Fibroblast of skin of scalp (primary cell): ENCODE results near the gene UBE2O.

ENCODE experiments used
- DNase-seq: peaks from one replicate; pipeline ENCODE4 v3.0.0-alpha.2; 2013

Gene UBE2O

DNA sequence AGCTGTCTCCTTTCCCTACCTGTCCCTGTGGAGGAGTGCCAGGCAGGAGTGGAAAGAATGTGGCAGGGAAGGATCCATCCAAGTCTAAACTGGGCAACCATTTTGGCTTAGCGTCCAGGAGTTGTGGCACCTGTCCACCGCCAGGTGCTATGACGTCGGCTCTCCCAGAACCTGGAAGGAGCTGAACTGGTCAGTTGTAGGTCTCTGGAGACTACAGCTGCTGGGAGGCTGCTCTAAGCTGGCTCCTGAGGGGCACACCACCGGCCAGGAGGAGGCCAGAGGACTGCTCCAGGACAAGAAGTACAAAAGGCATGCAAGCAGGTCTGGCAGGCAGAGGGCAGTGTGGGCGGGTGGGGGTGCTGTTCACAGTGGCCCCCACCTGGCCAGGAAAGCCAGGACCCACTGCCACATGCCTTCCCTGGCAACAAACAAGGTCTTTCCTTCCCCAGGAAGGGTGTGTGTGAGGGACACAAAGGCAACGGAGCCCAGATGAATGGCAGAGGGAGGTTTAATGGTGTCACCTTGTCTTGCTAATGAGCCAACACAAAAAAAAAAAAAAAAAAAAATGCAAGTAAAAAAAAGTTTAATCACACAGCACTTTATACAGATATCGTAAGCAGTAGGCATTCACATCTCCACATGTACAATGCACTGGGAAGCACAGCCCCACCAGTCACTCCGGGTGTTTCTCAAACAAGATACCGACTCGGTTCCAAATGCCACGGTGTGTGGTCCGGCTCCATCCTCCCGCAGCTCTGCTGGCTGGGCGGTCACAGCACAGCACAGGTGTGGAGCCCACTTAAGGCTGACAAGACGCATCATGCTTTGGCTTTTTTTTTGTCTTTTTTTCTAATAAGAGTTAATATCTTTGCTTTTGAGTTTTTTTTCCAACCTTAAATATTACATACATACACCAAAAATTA, 63.7 kb downstream of the UBE2O start:
- no peak for DNase-seq

DNA sequence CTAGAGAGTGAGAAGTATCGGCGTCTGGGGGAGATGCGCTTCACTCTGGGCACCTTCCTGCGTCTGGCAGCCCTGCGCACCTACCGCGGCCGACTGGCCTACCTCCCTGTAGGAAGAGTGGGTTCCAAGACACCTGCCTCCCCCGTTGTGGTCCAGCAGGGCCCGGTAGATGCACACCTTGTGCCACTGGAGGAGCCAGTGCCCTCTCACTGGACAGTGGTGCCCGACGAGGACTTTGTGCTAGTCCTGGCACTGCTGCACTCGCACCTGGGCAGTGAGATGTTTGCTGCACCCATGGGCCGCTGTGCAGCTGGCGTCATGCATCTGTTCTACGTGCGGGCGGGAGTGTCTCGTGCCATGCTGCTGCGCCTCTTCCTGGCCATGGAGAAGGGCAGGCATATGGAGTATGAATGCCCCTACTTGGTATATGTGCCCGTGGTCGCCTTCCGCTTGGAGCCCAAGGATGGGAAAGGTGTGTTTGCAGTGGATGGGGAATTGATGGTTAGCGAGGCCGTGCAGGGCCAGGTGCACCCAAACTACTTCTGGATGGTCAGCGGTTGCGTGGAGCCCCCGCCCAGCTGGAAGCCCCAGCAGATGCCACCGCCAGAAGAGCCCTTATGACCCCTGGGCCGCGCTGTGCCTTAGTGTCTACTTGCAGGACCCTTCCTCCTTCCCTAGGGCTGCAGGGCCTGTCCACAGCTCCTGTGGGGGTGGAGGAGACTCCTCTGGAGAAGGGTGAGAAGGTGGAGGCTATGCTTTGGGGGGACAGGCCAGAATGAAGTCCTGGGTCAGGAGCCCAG, 65.8 kb downstream of the UBE2O start:
- no peak for DNase-seq

DNA sequence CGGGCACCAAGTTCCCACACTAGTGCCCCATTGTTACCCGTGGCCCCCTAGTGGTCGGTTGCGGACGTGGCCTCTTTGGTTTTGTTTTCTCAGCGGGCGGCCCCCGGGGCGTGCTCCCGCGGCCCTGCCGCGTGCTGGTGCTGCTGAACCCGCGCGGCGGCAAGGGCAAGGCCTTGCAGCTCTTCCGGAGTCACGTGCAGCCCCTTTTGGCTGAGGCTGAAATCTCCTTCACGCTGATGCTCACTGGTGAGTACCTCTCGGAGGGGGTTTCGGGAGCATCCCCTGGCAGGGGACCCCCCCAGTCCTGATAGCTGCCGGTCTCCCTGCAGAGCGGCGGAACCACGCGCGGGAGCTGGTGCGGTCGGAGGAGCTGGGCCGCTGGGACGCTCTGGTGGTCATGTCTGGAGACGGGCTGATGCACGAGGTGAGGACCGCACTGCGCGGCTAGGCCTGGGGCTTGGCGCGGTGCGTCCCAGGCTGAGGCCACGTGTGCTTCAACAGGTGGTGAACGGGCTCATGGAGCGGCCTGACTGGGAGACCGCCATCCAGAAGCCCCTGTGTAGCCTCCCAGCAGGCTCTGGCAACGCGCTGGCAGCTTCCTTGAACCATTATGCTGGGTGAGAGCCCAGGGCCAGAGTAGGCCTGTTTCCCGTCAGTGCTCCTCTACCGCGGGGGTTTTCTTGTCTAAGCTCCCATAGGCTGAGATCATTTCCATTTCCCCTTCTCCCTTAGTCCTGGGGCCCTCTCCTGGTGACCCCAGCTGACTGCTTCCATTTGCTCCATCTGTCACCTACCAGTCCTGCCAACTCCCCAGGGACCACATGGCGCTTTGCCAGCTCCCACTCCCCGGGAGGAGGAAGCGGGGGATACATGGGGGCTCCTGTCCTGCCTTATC, 66.8 kb downstream of the UBE2O start:
- peak; percentile 85 for DNase-seq

DNA sequence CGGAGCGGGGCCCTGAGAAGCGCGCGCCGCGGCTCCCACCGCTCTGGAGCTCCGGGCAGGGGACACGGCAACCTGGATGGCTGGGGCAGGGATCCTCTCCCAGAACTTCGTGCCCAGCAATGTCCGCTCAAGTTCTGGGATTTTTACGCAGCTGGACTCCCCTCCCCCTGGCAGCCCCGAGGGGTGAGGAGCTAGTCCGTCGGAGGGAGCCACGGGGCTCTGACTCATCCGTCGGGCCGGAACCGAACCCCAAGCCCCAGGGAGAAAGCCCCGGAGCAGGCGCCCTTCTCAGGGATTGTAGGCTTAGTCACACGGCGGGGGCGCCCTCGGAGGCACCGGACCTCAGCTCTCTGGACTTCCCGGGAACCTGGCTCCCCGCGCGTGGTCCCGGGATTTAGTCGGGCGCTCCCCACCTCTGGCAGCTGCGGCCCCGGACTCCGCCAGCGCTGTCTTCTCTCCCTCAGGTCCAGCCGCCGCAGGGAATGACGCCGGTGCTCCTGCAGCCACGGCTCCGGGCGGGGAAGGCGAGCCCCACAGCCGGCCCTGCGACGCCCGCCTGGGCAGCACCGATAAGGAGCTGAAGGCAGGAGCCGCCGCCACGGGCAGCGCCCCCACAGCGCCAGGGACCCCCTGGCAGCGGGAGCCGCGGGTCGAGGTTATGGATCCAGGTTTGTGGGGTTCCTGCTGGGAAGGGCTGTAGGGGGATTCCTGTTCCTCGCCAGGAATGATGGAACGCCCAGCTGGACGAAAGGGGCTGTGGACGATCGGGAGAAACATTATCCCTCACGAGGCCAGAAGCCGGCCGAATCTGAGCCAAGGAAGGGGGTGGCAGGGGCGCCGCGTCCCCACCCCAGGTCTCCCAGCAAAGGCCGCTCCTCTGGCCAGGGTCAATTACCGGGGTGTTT, 67.7 kb downstream of the UBE2O start:
- peak; percentile 66 for DNase-seq

DNA sequence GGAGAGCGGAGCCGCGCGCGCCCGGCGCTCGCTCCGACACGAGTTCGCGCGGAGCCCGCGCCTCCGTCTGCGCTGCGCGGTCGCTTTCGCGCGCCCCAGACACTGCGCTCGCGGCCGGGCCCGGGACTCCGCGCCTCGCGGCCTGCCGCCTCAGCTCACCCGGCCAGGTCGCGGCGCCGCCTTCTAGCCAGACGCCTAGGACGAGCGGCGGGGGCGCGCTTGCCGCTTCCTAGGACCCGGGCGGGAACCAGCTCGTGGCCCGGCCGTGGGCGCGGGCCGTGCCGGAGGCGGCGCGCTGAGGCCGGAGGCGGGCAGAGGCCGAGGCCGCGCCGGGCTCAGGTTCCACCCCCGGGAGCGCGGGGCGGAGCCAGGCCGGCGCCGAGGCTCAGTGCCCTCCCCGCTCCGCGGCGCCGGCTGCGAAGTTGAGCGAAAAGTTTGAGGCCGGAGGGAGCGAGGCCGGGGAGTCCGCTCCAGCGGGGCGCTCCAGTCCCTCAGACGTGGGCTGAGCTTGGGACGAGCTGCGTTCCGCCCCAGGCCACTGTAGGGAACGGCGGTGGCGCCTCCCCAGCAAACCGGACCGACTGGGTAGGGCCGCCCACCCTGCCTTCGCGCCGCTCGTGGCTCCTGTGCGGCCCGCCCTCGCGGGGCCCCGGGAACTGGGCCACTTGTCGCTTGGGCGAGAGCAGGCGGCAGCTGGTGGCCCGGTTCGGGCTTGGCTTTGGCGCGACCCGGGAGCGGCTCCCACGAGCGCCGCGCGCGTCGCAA, 68.5 kb downstream of the UBE2O start, which contains the start of gene SPHK1:
SPHK1 (plus strand) TSS at position 388 of the 765 bp plus-strand sequence. CDS start 1,036 bp downstream, outside the sequence.
- peak; percentile 92 for DNase-seq

DNA sequence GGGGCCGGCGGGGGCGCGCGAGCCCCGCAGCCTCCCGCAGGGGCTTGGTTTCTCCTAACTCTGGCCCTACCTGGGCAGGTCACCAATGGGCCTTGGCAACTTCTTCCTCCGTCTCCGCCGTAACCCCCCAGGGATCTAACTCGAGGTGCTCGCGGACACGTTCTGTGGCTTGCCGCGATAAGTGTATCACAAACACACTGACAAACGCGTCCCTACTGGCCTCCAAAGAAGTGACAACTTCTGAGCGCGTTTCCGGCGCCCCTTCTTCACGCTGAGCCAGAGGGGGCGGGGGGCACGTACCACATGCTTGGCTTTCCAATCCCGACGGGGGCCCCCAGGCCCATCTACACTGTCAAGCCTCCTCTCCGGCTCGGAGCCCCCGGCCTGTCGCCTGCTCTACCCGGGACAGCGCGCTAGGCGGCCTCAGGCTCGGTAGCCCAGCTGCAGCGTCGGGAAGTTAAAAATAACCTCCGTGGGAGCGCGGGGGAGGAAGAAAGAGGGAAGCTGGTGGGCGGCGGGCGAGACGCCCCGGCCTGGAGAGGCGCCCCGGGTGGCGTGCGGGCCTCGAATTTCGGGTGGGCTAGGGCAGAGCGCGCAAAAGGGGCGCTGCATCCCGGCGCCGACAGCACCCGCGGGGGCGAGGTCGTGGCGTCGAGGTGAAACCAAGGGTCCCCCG, 69.3 kb downstream of the UBE2O start:
- DNase-seq = peak; percentile 69

DNA sequence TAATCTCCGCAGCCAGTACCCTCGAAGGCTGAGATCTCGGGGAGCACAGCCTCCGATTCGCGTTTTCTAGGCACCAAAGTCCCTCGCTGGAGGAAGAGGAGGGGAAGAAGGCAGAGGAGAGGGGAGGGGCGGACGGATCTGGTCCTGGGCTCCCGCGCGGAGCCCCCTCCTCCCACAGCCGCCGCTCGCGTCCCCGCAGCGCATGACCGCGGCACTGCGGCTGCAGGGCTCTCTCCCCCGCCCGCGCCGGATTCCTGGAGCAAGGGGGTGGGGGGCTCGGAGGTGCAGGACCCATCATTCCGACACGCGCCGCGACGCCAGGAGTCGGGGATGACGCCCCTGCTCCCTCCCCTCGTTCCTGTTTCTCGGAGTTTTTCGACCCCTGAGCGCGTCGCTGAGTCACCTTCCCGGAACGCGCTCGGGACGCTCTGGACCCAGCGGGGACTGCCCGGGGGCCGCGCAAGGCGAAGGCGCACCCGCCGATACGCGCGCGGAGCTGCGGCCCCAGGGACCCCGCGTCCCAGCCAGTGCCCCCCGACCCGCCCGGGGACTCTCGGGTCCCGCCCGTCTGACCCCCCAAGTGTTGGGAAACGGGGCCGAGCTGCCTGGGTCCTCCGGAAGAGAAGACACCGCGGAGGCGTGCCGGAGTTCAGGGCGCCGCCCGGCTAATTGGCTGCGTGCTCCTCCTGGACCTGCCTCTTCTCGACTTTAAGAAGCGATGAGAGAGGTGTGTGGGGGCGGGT, 70.0 kb downstream of the UBE2O start:
- DNase-seq = peak; percentile 88

DNA sequence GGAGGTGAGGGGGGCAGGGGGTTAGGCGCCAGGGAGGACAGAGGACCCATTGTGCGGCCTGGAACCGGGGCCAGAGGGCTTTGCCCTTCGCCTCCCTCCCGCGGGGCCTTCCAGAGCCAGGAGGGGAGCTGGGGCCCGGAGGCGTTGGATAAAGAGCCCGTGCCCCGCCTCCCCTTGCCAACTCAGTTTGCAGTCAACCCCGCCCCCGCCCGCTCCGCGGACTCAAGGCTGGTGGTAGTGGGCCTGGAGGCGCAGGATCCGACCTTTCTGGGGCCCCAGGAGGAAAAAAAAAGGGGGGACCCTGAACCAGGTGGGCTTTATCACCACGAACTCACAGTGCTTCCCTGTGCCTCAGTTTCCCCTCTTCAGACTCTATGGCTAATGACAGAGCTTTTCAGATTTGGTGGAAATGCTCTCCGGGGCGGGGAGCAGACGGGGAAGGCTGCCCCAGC, 70.6 kb downstream of the UBE2O start:
- DNase-seq = peak; percentile 70

DNA sequence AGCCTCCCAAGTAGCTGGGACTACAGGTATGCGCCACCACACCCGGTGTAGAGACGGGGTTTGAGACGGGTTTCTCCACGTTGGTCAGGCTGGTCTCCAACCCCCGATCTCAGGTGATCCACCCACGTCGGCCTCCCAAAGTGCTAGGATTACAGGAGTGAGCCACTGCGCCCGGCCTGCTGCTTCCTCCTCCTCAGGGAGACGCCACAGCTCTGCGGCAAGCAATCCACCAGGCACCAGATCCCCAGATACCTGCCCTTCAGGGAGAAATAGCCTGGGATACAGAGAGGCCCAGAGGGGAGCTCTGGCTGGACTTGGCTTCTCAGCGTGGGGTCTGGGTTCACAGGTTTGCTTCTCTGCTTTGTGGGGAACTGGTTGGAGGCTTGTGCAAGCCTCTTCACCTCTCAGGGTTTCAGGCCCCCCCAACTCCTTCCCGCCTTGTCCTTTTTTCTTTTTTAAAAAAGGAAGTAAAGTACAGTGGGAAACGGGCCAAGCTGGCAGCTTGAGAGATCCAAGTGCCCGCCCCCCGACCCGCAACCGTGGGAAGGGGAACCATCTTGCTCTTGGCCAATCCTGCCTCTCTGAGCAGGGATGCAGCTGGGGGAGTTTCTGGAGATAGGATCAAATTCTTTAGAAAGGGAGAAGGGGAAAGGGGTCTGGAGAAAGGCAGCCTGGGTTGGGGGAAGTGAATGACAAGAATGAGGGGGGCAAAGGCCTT, 71.2 kb downstream of the UBE2O start:
- peak; percentile 45 for DNase-seq

DNA sequence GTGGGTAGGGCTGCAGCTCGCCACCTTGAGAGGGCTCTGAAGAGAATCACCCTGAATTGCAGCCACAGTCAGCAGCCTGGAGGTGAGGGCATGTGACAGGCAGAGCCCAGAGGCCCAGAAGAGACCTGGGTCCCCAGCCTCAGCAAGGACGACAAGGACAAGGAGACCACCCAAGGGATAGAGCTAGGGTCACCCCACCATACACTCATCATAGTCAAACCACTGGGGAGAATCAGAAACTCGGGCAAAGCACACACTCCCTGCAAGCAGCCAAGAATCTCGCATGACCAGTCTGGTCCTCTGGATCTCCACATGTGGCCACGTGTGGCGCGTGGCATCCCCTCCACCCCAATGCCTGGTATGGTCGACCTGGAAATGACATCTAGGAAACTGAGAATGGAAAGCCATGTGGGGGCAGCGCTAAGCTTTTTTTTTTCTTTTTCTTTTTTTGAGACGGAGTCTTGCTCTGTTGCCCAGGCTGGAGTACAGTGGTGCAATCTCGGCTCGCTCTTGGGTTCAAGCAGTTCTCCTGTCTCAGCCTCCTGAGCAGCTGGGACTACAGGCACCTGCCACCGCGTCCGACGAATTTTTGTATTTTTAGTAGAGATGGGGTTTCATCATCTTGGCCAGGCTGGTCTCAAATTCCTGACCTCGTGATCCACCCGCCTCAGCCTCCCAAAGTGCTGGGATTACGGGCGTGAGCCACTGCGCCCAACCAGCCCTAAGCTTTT, 73.1 kb downstream of the UBE2O start:
- DNase-seq = no peak

DNA sequence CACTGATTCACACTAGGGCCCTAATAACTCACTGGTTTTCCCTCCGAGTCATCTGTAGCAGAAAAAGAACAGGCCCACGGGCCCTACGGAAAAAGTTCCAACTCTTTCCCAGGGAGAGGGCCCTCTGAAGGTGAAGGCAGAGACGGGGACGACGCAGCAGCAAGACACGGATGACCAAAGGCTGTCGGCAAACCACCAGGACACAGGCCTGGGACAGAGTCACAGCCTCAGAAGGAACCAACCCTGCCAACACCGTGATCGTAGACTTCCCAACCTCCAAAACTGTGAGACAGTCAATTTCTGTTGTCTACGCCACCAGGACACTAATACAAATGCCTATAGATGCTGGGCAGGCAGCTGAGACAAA, 73.7 kb downstream of the UBE2O start:
- no peak for DNase-seq

DNA sequence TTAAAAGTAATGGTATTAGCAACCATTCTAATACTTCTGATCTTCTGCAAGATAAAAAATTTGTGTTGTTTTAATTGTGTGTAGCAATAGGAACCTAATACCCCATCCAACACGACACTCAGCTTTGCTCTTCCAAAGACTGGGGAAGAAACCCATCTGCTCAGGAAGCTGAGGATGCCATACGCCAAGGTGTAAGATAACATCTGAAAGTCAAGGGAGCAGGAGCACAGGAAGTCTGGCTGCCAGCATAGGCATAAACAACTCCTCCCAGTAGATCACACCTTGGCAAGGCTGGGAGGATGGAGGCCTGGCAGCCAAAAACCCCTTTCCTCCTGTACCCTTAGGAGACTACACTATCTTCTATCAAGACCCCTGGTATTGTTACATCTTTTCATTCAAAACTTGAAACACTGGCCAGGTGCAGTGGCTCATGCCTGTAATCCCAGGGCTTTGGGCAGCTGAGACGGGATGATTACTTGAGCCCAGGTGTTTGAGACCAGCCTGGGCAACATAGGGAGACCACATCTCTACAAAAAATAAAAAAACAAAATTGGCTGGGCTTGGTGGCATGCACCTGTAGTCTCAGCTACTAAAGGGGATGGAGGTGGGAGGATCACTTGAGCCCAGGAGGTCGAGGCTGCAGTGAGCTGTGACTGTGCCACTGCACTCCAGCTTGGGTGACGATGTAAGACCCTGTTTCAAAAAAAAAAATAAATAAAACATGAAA, 74.2 kb downstream of the UBE2O start:
- no peak for DNase-seq

DNA sequence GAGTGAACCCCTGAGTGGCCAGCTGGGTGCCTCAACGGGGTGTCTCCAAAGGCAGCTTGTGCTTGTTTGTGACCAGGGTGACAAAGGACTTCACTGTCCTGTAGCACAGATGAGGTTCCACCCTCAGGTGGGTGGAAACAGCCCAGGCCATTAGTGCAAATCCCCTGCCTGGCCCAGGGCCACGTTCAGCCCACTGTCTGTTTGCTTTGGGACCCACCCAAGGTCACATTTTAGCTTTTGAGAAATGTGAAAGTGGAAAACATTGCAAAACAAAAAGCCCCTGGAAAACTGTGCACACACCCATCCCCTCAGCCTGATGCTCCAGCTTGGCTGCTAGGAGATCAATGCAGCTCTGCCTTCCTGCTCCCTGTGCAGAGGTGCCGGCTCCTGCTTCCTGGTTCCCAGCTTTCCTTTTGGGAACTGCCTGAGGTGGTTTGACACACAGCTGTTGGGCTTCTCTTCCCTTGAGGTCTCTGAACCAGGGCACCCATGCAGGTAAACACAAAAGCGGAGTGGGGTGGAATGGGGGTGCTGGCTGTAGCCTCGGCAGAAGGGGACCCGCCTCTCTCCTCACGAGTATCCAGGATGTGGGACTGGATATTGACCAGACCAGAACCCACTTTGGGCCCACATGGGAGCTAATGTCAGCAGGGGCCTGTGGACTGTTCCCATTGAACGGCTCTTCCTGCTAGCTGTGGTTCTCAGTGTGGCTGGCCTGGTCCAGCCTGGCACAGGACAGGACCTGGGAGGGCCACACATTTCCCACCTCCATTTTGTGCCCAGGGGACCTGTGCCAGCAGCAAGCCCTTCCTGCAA, 76.4 kb downstream of the UBE2O start:
- no peak for DNase-seq

DNA sequence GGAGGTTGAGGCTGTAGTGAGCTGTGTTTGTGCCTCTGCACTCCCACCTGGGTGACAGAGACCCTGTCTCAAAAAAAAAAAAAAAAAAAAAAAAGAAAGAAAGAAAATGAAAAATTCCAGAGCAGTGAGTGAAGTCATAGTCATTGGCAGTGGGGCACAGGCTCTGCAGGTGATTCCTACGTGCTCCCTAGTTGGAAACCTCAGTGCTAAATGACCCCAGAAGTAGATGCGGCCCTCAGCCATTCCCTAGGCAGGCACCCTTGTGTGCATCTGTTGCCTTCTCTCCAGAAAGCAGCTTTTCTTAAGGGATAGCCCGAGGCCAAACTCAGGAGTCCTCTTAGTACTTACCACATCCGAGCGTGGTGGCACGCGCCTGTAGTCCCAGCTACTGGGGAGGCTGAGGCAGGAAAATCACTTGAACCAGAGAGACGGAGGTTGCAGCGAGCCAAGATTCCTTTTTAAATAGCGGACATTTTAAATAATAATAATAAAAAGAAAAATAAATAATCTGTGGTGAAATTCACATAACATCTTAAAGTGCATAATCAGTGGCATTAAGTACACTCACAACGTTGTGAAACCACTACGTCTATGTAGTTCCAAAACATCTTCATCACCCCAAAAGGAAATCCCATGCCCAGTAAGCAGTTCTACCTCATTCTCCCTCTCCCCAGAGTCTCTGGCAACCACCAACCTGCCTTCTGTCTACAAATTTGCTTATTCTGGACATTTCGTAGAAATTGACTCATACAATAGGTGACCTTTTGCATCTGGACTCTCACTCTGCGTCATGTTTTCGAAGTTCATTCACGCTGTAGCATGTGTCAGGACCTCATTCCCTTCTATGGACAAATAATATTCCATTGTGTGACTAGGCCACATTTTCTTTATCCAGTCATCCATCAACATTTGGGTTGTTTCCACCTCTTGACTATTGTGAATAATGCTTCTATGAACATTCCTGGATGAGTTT, 81.0 kb downstream of the UBE2O start:
- DNase-seq = peak; percentile 89
